ENCODE results near the gene CHRNG.

Gene CHRNG

DNA sequence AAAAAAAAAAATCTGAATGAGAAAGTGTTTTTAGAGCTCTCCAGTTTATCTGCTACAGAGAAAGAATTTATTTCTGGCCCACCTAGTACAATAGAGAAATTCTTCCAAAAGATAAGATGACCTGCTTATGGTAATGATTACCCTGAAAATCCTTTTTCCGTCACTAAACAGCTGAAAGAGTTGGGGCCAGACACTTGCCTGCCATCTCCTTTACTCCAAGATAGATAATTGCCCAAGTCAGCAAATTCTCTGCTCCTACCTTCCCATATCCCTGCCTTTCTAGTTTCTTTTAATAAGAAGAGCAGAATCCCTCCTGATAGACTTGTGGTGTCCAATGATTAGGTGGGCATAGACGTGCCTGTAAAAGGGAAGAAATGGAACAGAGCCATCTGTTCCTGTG, 39.1 kb downstream of the CHRNG start:
- DNase-seq (ENCODE audit: low spot score), result no peak

GRCh38 chr2:232580648-232580981, 41.1 kb downstream of the CHRNG start:
- DNase-seq (ENCODE audit: low spot score), result no peak

GRCh38 chr2:232581725-232582124, 42.2 kb downstream of the CHRNG start:
- no peak for DNase-seq (ENCODE audit: low spot score)

GRCh38 chr2:232584238-232584637, 44.7 kb downstream of the CHRNG start:
- DNase-seq (ENCODE audit: low spot score), result no peak

- no peak for DNase-seq (ENCODE audit: low spot score)
Measured at GRCh38 chr2:232586943-232587505, 47.5 kb downstream of the CHRNG start.

DNA sequence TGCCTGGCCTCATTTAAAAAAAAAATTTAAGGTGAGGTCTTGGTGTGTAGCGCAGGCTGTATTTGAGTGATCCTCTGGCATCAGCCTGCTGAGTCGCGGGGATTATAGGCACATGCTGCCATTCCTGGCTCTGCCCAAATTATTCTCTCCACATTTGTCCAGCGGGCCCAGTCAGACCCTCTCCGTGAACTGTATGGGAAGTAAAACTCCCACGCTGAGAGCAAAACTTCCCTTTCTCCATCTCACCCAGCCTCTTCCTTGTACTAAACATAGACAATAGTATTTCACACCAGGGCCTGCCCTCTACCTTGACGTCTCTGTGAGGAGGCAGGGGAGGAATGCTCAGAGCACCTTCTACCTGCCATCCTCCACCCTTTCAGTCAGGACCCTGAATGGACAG, 48.0 kb downstream of the CHRNG start:
- no peak for DNase-seq (ENCODE audit: low spot score)

- no peak for DNase-seq (ENCODE audit: low spot score)
Measured at GRCh38 chr2:232588031-232588430, 48.5 kb downstream of the CHRNG start.

DNA sequence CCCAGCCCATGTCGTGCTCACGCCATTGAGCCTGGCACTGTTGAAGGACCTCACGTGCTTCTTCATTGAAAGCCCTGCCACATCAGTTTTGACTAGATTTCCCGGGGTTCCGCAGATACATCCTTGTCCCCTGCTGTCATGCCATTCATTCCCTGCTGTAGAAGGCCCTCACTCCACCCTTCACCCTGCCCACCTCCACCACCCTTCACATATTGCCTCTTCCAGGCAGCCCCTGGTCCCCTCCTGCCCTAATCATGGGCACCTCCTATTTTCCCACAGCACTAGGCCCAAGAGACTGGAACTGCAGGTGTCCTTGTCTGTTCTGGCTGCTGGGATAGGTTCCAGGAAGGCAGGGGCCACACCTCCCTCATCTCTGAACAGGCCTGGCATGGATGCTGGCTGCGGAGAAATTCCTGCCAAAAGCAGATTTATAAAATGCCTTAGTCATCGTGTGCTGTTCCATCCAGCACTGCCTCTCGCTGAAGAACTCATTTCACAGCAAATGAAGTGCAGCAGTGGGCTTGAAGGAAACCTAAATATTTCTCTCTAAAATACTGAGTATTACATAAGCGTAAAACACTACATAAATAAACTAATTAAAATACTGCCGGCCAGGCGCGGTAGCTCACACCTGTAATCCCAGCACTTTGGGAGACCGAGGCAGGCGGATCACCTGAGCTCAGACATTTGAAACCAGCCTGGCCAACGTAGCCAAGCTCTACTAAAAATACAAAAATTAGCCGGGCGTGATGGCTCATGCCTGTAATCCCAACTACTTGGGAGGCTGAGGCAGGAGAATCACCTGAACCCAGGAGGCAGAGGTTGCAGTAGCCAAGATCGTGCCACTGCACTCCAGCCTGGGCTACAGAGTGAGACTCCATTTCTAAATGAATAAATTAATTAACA, 49.4 kb downstream of the CHRNG start:
- no peak for DNase-seq (ENCODE audit: low spot score)

- DNase-seq (ENCODE audit: low spot score), result no peak
Measured at GRCh38 chr2:232592772-232593395, 53.4 kb downstream of the CHRNG start.

DNA sequence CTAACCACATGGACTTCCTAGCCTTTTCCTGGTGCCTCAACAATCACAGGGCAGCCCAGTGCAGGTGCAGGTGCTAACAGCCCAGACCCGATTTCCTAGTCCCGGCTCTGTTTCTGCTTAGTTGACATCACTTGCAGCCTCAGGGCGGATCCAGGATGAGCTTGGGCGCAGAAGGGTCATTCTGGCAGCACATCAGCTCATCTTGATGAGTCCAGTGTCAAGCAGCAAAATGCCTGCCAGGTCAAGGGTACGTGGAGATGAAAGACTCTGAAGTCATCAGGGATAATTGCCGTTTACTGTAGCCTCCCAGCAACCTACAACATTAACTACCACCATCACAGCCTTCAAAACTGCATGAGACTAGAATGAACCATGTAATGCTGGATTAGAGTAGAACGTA, 54.5 kb downstream of the CHRNG start:
- no peak for DNase-seq (ENCODE audit: low spot score)
